MG63 (cell line): Measurements from ENCODE around the gene RTEL1. TPM values are rescaled to one million over a fixed set of nuclear protein-coding genes. Genes with fewer than 3 reads are reported as not detected.
A peak's percentile ranks its signal among the peaks of the same experiment; 100 is the strongest.
"Not testable (repeated sequence)": the region's sequence is repeated elsewhere in the genome, so short reads cannot be mapped to it uniquely, and the experiment has no call there.

Source experiments
- DNase-seq: peaks from one replicate; pipeline ENCODE4 v3.0.0-alpha.2; 2020
- H3K27me3 ChIP-seq: fragments of 250-450 bp; sonication (Bioruptor Pico); 2 replicates; pipeline ENCODE4 v1.5.1; 2020; ENCODE audit warnings: mild to moderate bottlenecking, moderate library complexity
- H3K36me3 ChIP-seq: fragments of 250-450 bp; sonication (Bioruptor Pico); 2 replicates; pipeline ENCODE4 v1.5.1; 2020; ENCODE audit warnings: mild to moderate bottlenecking, moderate library complexity
- H3K4me3 ChIP-seq: fragments of 250-450 bp; sonication (Bioruptor Pico); 2 replicates; pipeline ENCODE4 v1.5.1; 2020; ENCODE audit warnings: mild to moderate bottlenecking, moderate library complexity
- H3K9me3 ChIP-seq: fragments of 250-450 bp; sonication (Bioruptor Pico); 2 replicates; pipeline ENCODE4 v1.5.1; 2020; ENCODE audit warnings: mild to moderate bottlenecking, moderate library complexity
- total RNA-seq: library from RNA; depleted of rRNA; stranded (reverse); fragments of >200 nt; shearing (Covaris generic); gene quantifications from 2 replicates; pipeline ENCODE4 v1.2.3, GENCODE V29; 2014; ENCODE audit warnings: low replicate concordance

RTEL1 gene
- total RNA-seq, 1 experiment from 2014 or later = 13.4 TPM

- Histone ChIP-seq H3K9me3 (no peaks in the 10 kb centered on the region), H3K4me3 (peak overlapping the region; percentile 90)
- no peak for DNase-seq
Measured at GRCh38 chr20:63659370-63659769, 1.3 kb downstream of the RTEL1 start.

DNA sequence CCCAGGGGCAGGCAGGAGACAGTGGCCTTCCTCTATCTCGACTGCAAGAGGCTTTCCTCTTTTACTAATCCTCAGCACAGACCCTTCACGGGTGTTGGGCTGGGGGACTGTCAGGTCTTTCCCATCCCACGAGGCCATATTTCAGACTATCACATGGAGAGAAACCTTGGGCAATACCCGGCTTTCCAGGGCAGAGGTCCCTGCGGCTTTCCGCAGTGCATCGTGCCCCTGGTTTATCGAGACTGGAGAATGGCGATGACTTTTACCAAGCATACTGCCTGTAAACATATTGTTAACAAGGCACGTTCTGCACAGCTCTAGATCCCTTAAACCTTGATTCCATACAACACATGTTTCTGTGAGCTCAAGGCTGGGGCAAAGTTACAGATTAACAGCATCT lies 2.1 kb downstream of the RTEL1 start:
- not testable (repeated sequence) for H3K9me3 ChIP-seq, H3K4me3 ChIP-seq, H3K27me3 ChIP-seq, DNase-seq
- H3K36me3 ChIP-seq = peaks cover 55% of the 10 kb centered on the region

More at GRCh38 chr20:63659370-63659769, 1.3 kb downstream of the RTEL1 start:
- Histone ChIP-seq H3K27me3 (no peaks in the 10 kb centered on the region), H3K36me3 (peaks cover 50% of the 10 kb centered on the region)

GRCh38 chr20:63660622-63661021 lies 2.5 kb downstream of the RTEL1 start:
- H3K9me3 ChIP-seq = no peaks in the 10 kb centered on the region
- H3K36me3 ChIP-seq = peaks cover 58% of the 10 kb centered on the region
- no peak for DNase-seq
- H3K27me3 ChIP-seq = no peaks in the 10 kb centered on the region
- no peak overlapping the region for H3K4me3 ChIP-seq

DNA sequence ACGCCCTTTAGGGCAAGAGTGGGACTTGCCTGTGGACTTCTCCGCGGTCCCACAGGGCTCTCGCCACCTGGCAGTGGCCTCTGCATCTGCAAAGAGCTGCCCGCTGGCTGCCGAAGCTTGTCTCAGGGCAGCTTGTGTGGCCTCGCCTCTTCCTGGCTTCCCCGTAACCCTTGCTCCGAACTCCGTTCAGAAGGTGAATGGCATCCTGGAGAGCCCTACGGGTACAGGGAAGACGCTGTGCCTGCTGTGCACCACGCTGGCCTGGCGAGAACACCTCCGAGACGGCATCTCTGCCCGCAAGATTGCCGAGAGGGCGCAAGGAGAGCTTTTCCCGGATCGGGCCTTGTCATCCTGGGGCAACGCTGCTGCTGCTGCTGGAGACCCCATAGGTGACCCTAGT lies 3.0 kb downstream of the RTEL1 start:
- H3K36me3 ChIP-seq = peaks cover 63% of the 10 kb centered on the region

GRCh38 chr20:63661959-63662812 lies 4.1 kb downstream of the RTEL1 start:
- no peak for DNase-seq
- no peaks in the 10 kb centered on the region for H3K9me3 ChIP-seq
- no peaks in the 10 kb centered on the region for H3K27me3 ChIP-seq
- peaks cover 70% of the 10 kb centered on the region for H3K36me3 ChIP-seq
- no peak overlapping the region for H3K4me3 ChIP-seq

More for the DNA sequence above, 3.0 kb downstream of the RTEL1 start:
- DNase-seq = no peak
- Histone ChIP-seq H3K27me3 (no peaks in the 10 kb centered on the region), H3K9me3 (no peaks in the 10 kb centered on the region), H3K4me3 (no peak overlapping the region)

DNA sequence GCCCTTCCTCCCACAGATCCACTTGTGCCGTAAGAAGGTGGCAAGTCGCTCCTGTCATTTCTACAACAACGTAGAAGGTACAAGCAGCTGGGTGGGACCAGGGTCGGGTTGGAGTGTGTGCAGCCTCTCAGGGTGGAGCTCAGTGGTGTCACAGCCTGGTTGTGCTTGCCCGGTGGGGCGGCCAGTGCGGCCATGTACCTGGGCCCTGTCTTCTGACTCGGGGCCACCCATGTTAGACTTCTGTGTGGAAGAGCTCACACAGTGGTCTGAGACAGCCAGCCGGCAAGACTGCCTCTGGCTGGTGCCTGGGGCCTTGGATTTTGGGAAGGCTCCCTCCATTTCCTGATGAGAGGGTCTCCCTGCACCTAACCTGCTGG lies 4.7 kb downstream of the RTEL1 start:
- DNase-seq = no peak
- Histone ChIP-seq H3K27me3 (no peaks in the 10 kb centered on the region), H3K9me3 (no peaks in the 10 kb centered on the region), H3K4me3 (no peak overlapping the region), H3K36me3 (peaks cover 74% of the 10 kb centered on the region)

- Histone ChIP-seq H3K4me3 (no peak overlapping the region), H3K27me3 (no peaks in the 10 kb centered on the region), H3K9me3 (no peaks in the 10 kb centered on the region), H3K36me3 (peaks cover 81% of the 10 kb centered on the region)
- no peak for DNase-seq
Measured at GRCh38 chr20:63663332-63664066, 5.4 kb downstream of the RTEL1 start.

DNA sequence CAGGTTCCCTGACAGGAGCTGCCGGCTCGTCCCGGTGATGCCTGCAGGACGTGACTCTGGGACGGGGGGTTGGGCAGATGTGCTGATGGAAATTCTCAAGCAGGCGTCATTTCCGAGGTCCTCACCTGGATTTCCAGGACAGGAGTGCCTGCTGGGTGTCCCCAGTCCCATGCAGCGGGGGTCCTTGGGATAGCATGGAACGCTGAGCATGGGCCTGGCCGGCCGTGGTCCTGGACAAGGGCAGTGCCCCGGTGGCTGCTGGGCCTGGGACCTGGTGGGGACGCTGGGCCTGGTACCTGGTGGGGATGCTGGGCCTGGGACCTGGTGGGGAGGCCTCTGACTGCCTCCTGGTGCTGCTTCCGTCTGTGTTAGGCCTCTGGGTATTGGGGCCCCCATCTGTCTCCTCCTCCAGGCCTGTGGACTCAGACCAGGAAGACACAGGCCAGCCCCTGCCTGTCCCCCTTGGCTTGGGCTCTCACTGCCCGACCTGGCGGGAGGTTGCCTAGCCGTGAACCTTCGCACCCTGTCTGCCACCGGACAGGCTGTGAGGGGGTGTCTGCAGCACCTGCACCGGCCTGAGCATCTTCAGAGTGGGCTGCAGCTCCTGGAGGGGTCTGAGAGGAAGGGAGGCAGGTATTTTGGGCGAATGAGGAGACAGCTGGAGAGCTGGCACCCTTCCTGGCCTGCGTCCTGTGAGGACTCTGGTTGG lies 6.2 kb downstream of the RTEL1 start:
- no peak for DNase-seq
- Histone ChIP-seq H3K9me3 (no peaks in the 10 kb centered on the region), H3K4me3 (no peak overlapping the region), H3K36me3 (peaks cover 84% of the 10 kb centered on the region), H3K27me3 (no peaks in the 10 kb centered on the region)

DNA sequence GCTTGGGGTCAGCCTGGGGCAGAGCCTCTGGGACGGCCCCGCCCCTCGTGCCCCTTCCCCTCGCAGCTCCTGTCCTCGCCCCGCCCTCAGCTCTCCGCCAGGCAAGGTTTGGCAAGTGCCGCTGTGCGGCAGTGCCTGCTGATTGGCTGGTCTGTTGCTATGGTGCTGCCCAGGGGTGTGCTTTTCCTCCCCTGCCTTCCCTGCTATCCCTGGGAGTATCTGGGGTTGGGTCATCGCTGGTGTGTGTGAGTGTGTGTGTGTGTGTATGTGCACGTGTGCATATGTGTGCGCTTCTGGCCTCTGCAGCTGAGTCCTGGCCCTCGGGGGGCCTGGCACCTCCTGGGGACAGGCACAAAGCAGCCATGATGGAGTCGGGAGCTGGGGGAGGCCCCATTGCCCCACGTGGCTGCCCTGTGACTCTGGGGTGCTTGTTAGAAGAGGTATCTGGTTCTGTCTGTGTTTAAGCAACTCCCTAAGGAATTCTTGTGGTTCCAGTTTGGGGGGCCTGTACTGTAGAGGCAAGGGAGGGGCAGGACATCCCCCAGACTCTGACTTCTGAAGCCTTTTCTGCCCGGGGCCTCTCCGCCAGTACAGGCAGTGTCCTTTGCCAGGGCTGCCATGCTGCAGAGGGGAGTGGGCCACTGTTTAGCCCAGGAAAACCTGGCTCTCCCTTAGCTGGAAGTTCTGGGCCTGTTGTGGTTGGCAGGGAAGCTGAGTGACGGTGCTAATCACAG lies 6.9 kb downstream of the RTEL1 start:
- peaks cover 82% of the 10 kb centered on the region for H3K36me3 ChIP-seq
- H3K4me3 ChIP-seq = no peak overlapping the region
- H3K27me3 ChIP-seq = no peaks in the 10 kb centered on the region
- no peaks in the 10 kb centered on the region for H3K9me3 ChIP-seq
- no peak for DNase-seq

DNA sequence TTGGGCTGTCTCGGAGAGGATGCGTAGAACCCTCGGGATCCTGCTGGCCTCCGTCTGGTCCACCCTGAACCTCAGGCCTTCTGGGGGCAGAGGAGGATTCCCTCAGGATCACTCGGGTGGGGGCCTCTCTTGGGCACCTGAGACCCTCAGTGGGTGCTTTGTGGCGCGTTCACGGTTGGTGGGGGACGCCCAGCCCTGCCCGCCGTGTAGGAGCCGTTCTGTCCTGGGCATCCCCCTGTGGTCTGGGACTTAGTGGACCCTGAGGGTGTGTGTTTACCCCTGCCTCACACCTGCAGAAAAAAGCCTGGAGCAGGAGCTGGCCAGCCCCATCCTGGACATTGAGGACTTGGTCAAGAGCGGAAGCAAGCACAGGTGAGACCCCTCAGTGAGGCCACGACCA lies 7.6 kb downstream of the RTEL1 start:
- Histone ChIP-seq H3K9me3 (no peaks in the 10 kb centered on the region), H3K36me3 (peaks cover 78% of the 10 kb centered on the region), H3K4me3 (no peak overlapping the region), H3K27me3 (no peaks in the 10 kb centered on the region)
- DNase-seq = no peak

DNA sequence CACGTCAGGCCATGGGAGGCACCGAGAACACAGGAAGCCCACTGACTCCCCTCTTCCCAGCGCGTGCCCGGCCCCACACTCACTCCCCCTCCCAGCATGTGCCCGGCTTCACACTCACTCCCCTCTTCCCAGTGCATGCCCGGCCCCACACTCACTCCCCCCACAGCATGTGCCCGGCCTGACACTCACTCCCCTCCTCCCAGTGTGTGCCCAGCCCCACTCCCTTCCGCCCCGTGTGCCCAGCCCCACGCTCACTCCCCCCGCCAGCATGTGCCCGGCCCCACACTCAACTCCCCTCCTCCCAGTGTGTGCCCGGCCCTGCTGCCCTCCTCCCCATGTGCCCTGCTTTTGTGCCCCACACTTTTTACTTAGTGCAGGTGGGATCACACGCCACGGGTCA lies 9.7 kb downstream of the RTEL1 start:
- DNase-seq = no peak
- Histone ChIP-seq H3K4me3 (no peak overlapping the region), H3K36me3 (peaks cover 73% of the 10 kb centered on the region), H3K9me3 (no peaks in the 10 kb centered on the region), H3K27me3 (no peaks in the 10 kb centered on the region)

- H3K27me3 ChIP-seq = no peaks in the 10 kb centered on the region
- no peak for DNase-seq
- H3K36me3 ChIP-seq = peaks cover 73% of the 10 kb centered on the region
- H3K9me3 ChIP-seq = no peaks in the 10 kb centered on the region
- no peak overlapping the region for H3K4me3 ChIP-seq
Measured at GRCh38 chr20:63668351-63668750, 10.2 kb downstream of the RTEL1 start.

DNA sequence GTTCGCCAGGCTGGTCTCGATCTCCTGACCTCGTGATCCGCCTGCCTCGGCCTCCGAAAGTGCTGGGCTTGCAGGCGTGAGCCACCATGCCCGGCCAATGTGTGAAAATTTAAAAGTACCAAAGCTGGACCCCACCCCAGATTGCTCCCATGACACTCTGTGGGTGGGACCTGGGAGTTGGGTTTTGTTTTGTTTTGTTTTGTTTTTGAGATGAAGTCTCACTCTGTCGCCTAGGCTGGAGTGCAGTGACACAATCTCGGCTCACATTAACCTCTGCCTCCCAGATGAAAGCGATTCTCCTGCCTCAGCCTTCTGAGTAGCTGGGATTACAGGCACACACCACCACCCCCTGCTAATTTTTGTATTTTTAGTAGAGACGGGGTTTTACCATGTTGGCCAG lies 13.6 kb downstream of the RTEL1 start:
- not testable (repeated sequence) for H3K27me3 ChIP-seq, DNase-seq, H3K9me3 ChIP-seq, H3K4me3 ChIP-seq
- peaks cover 69% of the 10 kb centered on the region for H3K36me3 ChIP-seq

GRCh38 chr20:63672666-63673065 lies 14.6 kb downstream of the RTEL1 start:
- peaks cover 68% of the 10 kb centered on the region for H3K36me3 ChIP-seq

GRCh38 chr20:63673951-63674350 lies 15.8 kb downstream of the RTEL1 start:
- H3K36me3 ChIP-seq = peaks cover 59% of the 10 kb centered on the region
- H3K4me3 ChIP-seq = no peak overlapping the region
- H3K27me3 ChIP-seq = no peaks in the 10 kb centered on the region
- no peaks in the 10 kb centered on the region for H3K9me3 ChIP-seq
- DNase-seq = no peak

More at GRCh38 chr20:63672666-63673065, 14.6 kb downstream of the RTEL1 start:
- DNase-seq = no peak
- Histone ChIP-seq H3K27me3 (no peaks in the 10 kb centered on the region), H3K9me3 (no peaks in the 10 kb centered on the region), H3K4me3 (no peak overlapping the region)

DNA sequence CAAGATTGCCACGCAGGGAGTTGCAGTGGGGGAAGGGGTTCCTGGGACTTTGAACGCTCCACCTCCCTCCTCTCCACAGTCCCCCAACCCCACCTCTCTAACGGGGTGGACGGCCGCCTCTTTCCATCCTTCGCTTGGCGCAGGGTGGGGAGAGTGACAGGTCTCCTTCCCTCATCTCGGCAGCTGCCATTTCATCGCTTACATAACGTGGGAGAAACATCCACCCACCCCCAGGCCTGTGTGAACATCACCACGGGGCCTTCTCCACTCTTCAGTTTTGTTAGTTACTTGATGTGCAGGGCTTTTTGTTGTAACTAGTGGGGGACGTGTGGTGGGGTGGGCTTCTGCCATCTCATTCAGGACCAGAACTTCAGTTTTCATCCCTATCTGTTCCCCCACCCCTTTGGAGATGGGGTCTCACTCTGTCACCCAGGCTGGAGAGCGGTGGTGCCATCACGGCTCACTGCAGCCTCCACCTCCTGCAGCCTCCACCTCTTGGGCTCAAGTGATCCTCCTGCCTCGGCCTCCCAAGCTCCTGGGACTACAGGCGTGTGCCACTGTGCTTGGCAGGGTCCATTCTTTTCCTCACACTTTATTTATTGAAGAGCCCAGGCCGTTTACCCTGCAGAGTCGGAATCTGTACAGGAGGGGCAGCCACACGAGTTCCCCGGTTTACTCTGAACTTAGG lies 17.7 kb downstream of the RTEL1 start:
- Histone ChIP-seq H3K27me3 (no peaks in the 10 kb centered on the region), H3K4me3 (no peak overlapping the region), H3K9me3 (no peaks in the 10 kb centered on the region), H3K36me3 (peaks cover 66% of the 10 kb centered on the region)
- DNase-seq = no peak
